HepG2 (cell line): ENCODE results near the gene SLX4. TPM values are rescaled to one million over a fixed set of nuclear protein-coding genes. Genes with fewer than 3 reads are reported as not detected.

Source experiments
- BCL6 ChIP-seq: IDR thresholded peaks from 2 replicates; pipeline ENCODE4 v1.6.1; 2016; ENCODE audit warnings: missing genetic modification reagents, missing compliant biosample characterization
- DRAP1 ChIP-seq: IDR thresholded peaks from 2 replicates; pipeline ENCODE4 v1.6.1; 2016; ENCODE audit warnings: missing genetic modification reagents, missing compliant biosample characterization
- FOXA1 ChIP-seq, 2 experiments: fragments of 450-650 bp in 1 of 2; sonication (generic) in 1 of 2; formaldehyde crosslinking in 1 of 2; IDR thresholded peaks; 2 replicates each; pipeline versions ENCODE4 v1.4.0 to v1.6.1; 2016 to 2020; ENCODE audit warnings: missing genetic modification reagents in 1 of 2
- GATAD2A ChIP-seq: IDR thresholded peaks from 2 replicates; pipeline ENCODE4 v1.6.1; 2016
- GMEB1 ChIP-seq: sonication (generic); formaldehyde crosslinking; IDR thresholded peaks from 2 replicates; pipeline ENCODE4 v1.5.1; 2020; ENCODE audit warnings: missing genetic modification reagents, mild to moderate bottlenecking, borderline replicate concordance
- HOXA3 ChIP-seq: sonication (generic); formaldehyde crosslinking; IDR thresholded peaks from 2 replicates; pipeline ENCODE4 v1.5.0; 2020; ENCODE audit warnings: missing genetic modification reagents
- SKIL ChIP-seq: sonication (generic); formaldehyde crosslinking; IDR thresholded peaks from 2 replicates; pipeline ENCODE4 v1.8.0; 2022; ENCODE audit warnings: missing genetic modification reagents, mild to moderate bottlenecking, moderate library complexity, borderline replicate concordance
- TCF12 ChIP-seq, 2 experiments: fragments of 450-650 bp in 1 of 2; sonication (generic) in 1 of 2; formaldehyde crosslinking in 1 of 2; IDR thresholded peaks; 2 replicates each; pipeline versions ENCODE4 v1.6.1 to v1.8.0; 2017 to 2022; ENCODE audit warnings: antibody characterized with exemption in 1 of 2, mild to moderate bottlenecking in 1 of 2, missing genetic modification reagents in 1 of 2, moderate library complexity in 1 of 2
- TEF ChIP-seq: sonication (generic); formaldehyde crosslinking; IDR thresholded peaks from 2 replicates; pipeline ENCODE4 v1.5.0; 2020; ENCODE audit warnings: missing genetic modification reagents
- ZFP36L2 ChIP-seq: sonication (generic); formaldehyde crosslinking; IDR thresholded peaks from 2 replicates; pipeline ENCODE4 v1.4.0; 2020; ENCODE audit warnings: missing genetic modification reagents
- ZNF143 ChIP-seq: sonication (generic); formaldehyde crosslinking; IDR thresholded peaks from 2 replicates; pipeline ENCODE4 v1.4.0; 2020; ENCODE audit warnings: missing genetic modification reagents
- ZNF333 ChIP-seq: sonication (generic); formaldehyde crosslinking; IDR thresholded peaks from 2 replicates; pipeline ENCODE4 v1.4.0; 2020; ENCODE audit warnings: mild to moderate bottlenecking, missing genetic modification reagents, borderline replicate concordance
- ZNF451 ChIP-seq: sonication (generic); formaldehyde crosslinking; IDR thresholded peaks from 2 replicates; pipeline ENCODE4 v1.5.0; 2020; ENCODE audit warnings: mild to moderate bottlenecking, missing genetic modification reagents
- ZNF607 ChIP-seq: sonication (generic); formaldehyde crosslinking; IDR thresholded peaks from 2 replicates; pipeline ENCODE4 v1.5.1; 2020; ENCODE audit warnings: missing genetic modification reagents, mild to moderate bottlenecking, borderline replicate concordance
- ZSCAN12 ChIP-seq: sonication (generic); formaldehyde crosslinking; IDR thresholded peaks from 2 replicates; pipeline ENCODE4 v1.9.0; 2021; ENCODE audit warnings: mild to moderate bottlenecking, missing genetic modification reagents
- polyA plus RNA-seq, 8 experiments: library from polyadenylated mRNA; depleted of rRNA in 3 of 8; stranded (reverse) in 7 of 8; unstranded in 1 of 8; fragments of >200 nt; fragmentation: Illumina TruSeq in 4 of 8; extraction: Trizol in 4 of 8; gene quantifications; 2 replicates each; pipeline versions ENCODE4 v1.2.1 to v1.2.3, GENCODE V29; 2011 to 2016; ENCODE audit warnings: low read depth in 4 of 8, missing spikeins in 1 of 8, mixed read lengths in 1 of 8; ENCODE audit not compliant: insufficient read depth in 1 of 8
- total RNA-seq, 5 experiments: library from RNA; depleted of rRNA; stranded (reverse); fragments of >200 nt; fragmentation: Illumina TruSeq; extraction: Trizol; gene quantifications; 2 replicates each; pipeline ENCODE4 v1.2.3, GENCODE V29; 2016; ENCODE audit warnings: low read depth in 1 of 5
- TF ChIP-seq, protein P1 (sequence below): sonication (generic); formaldehyde crosslinking; conservative IDR thresholded peaks from 2 replicates; pipeline ENCODE4 v1.4.0; 2020; ENCODE audit warnings: mild to moderate bottlenecking, missing genetic modification reagents, moderate library complexity
- TF ChIP-seq, protein P2 (sequence below): sonication (generic); formaldehyde crosslinking; IDR thresholded peaks from 2 replicates; pipeline ENCODE4 v1.4.0; 2020; ENCODE audit warnings: missing genetic modification reagents

Gene SLX4
- total and polyA plus RNA-seq, 2 of the 13 experiments (the other 11 are each of a cell fraction or from before 2014, with no cell fraction given) = 1.1 to 3.6 TPM

GRCh38 chr16:3596101-3596861, 15.1 kb downstream of the SLX4 start (continued):
- TF ChIP-seq, protein P1, sequence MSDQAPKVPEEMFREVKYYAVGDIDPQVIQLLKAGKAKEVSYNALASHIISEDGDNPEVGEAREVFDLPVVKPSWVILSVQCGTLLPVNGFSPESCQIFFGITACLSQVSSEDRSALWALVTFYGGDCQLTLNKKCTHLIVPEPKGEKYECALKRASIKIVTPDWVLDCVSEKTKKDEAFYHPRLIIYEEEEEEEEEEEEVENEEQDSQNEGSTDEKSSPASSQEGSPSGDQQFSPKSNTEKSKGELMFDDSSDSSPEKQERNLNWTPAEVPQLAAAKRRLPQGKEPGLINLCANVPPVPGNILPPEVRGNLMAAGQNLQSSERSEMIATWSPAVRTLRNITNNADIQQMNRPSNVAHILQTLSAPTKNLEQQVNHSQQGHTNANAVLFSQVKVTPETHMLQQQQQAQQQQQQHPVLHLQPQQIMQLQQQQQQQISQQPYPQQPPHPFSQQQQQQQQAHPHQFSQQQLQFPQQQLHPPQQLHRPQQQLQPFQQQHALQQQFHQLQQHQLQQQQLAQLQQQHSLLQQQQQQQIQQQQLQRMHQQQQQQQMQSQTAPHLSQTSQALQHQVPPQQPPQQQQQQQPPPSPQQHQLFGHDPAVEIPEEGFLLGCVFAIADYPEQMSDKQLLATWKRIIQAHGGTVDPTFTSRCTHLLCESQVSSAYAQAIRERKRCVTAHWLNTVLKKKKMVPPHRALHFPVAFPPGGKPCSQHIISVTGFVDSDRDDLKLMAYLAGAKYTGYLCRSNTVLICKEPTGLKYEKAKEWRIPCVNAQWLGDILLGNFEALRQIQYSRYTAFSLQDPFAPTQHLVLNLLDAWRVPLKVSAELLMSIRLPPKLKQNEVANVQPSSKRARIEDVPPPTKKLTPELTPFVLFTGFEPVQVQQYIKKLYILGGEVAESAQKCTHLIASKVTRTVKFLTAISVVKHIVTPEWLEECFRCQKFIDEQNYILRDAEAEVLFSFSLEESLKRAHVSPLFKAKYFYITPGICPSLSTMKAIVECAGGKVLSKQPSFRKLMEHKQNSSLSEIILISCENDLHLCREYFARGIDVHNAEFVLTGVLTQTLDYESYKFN (CRISPR knock-in tag) = peak; percentile 89
- no peak for TF ChIP-seq TCF12 (IDR thresholded peaks at IDR 0.05)
- TF ChIP-seq TCF12 (CRISPR knock-in tag; IDR thresholded peaks at IDR 0.05) = peak; percentile 78; the same call in 1 of the 2 replicates
- TF ChIP-seq ZNF451 = no peak
- TF ChIP-seq DRAP1 (CRISPR knock-in tag) = peak; percentile 40; the same call in 1 of the 2 replicates
- TF ChIP-seq ZNF143 (CRISPR knock-in tag) = peak; percentile 44; the same call in 1 of the 2 replicates
- TF ChIP-seq ZNF607 = peak; percentile 87
- peak; percentile 90 for TF ChIP-seq GATAD2A (CRISPR knock-in tag)
- peak; percentile 98 for TF ChIP-seq SKIL
- TF ChIP-seq, protein P2, sequence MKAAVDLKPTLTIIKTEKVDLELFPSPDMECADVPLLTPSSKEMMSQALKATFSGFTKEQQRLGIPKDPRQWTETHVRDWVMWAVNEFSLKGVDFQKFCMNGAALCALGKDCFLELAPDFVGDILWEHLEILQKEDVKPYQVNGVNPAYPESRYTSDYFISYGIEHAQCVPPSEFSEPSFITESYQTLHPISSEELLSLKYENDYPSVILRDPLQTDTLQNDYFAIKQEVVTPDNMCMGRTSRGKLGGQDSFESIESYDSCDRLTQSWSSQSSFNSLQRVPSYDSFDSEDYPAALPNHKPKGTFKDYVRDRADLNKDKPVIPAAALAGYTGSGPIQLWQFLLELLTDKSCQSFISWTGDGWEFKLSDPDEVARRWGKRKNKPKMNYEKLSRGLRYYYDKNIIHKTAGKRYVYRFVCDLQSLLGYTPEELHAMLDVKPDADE (CRISPR knock-in tag) = no peak; the same call in 1 of the 2 replicates
- TF ChIP-seq ZSCAN12 (CRISPR knock-in tag) = no peak
- TF ChIP-seq GMEB1 (CRISPR knock-in tag) = peak; percentile 55; the same call in 1 of the 2 replicates
- TF ChIP-seq BCL6 = peak; percentile 96
- TF ChIP-seq ZNF333 = peak; percentile 64; the same call in 1 of the 2 replicates
- no peak for TF ChIP-seq ZFP36L2 (CRISPR knock-in tag)
- TF ChIP-seq FOXA1 (IDR thresholded peaks at IDR 0.05) = peak; percentile 58
- peak; percentile 99 for TF ChIP-seq FOXA1 (CRISPR knock-in tag; IDR thresholded peaks at IDR 0.05)
- TF ChIP-seq TEF (CRISPR knock-in tag) = peak; percentile 74; the same call in 1 of the 2 replicates
- TF ChIP-seq HOXA3 (CRISPR knock-in tag) = peak; percentile 86
